HG03469 (cell line): Measurements from ENCODE around the gene SMC1A.
"Not testable (repeated sequence)": the region's sequence is repeated elsewhere in the genome, so short reads cannot be mapped to it uniquely, and the experiment has no call there.

Experiments used
- ATAC-seq: cut with Tn5 transposase; IDR thresholded peaks from one replicate; pipeline ENCODE4 v1.9.1; 2021; ENCODE audit warnings: mild to moderate bottlenecking, moderate library complexity, moderate number of reproducible peaks; ENCODE audit not compliant: unreplicated experiment

SMC1A gene

DNA sequence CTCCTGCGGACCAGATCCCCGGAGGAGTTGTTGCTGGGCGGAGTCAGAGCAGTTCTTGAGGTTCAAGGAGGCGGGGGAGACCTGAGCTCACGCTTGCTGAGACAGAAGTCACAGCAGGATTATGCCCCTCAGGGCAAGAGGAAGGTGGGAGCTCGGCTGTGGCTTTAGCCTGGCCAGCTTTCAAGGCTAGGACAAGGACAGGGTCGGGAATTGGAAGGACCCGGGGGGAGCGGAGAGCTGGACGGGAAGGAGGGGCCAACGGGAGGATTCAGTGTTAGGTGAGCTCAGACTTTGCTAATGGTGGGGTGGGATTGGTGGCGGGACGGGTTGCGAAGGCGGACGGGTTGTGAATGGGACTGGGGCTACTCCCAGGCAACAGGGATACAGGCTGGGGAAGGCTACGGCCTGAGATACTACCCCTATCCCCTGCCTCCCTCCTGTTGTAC, 430 bp upstream of the SMC1A start, which contains the start of gene RIBC1:
Gene RIBC1 (plus strand): TSS at position 13 of the 446 bp plus-strand sequence. CDS start 3,404 bp downstream, outside the sequence.
- ATAC-seq: no peak

DNA sequence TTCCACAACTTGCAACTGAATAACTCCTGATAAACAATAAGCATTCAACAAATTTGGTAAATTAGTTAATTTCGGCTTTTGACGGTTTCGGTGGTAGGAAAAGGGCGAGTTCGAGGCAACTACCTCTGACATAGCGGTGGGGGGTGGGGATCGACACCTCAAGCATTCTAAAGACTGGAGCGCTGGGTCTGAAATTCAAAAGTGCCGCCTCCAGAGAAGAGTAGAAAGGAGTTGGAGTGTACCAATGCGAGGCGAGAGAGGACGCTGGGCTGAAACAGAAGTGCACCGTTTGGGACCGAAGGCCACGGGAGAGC, 725 bp downstream of the SMC1A start:
- ATAC-seq: peak; percentile 7

DNA sequence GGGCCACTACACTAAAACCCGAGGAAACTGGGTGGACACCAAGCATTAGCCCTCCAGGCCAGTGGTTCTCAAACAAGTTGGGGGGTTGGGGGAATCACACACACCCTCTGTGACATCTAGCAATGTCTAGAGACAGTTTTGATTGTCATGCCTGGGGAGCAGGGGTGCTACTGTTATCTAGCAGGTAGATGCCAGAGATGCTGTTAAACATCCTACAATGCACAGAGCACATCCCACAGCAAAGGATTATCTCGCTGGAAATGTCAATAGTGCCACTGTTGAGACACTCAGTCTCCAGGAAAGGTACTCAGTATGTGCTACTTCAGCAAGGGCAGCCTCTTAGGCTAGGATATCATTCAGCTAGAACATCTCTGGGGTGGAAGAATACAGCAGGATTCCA, 1.3 kb downstream of the SMC1A start:
- no peak for ATAC-seq

DNA sequence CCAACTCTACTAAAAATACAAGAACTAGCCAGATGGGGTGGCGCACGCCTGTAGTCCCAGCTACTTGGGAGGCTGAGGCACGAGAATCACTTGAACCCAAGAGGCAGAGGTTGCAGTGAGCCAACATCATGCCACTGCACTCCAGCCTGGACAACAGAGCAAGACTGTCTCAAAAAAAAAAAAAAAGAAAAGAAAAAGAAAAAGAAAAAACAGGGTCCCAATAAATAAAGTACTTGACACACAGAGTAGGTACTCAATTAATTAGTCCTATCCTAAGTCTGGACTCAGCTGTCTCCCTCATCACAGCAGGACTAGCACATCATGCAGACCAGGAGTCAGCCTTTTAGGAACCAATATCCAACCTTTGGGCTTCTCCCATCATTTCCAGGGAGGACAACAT, 2.1 kb downstream of the SMC1A start:
- ATAC-seq: not testable (repeated sequence)

DNA sequence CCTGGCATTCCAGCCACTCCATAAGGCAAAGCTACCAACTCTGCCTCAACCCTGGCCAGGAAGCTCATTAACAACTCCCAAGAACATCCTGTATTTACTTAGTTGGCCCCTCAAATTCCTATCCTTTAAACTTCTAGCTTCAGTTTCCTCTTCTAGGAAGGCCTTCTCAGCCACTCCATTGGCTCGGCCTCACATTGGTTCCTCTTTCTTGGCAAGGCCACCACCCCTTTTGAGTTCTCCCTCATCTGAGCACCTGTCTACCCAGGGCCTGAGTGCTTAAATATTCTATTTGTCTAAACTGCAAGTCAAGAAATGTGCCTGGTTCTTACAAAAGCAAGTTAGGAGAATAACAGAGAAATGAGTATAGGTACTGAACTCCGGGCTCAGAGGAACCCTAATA, 10.0 kb downstream of the SMC1A start:
- no peak for ATAC-seq

DNA sequence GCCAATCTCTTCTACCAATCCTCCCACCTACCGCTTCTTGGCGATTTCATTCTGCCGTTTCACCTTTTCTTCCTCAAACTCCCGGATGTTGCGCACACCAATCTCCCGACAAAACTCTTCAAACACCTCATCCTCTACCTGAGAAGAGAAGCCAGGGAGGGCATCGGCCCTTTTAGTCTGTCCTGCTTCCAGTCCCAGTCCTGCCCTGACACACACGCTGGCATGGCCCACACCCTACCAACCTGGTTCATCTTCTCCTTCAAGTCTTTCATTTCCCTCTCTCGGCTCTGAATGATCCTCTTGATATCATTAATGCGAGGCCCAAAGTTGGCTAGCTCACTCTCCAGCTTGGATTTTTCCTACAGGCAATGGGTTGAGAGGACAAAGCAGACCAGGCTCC, 18.9 kb downstream of the SMC1A start:
- no peak for ATAC-seq

DNA sequence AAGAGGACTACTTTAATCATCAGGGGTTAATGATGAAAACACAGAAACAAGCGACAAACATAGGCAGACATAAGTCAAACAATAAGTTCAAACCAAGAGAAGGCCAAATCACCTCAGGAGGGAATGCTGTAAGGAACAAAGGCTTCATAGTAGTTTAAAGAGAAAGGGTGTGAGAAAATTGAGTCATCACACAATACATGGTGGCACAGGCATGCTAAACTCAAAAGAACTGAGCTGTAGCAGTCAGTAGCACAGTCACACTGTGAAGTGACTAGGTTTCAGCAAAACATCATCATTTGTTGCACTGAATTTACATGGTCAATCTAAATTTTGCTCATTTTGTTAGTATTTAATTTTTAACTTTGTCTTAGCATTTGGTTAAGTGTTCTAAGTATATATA, 24.2 kb downstream of the SMC1A start:
- ATAC-seq: no peak

DNA sequence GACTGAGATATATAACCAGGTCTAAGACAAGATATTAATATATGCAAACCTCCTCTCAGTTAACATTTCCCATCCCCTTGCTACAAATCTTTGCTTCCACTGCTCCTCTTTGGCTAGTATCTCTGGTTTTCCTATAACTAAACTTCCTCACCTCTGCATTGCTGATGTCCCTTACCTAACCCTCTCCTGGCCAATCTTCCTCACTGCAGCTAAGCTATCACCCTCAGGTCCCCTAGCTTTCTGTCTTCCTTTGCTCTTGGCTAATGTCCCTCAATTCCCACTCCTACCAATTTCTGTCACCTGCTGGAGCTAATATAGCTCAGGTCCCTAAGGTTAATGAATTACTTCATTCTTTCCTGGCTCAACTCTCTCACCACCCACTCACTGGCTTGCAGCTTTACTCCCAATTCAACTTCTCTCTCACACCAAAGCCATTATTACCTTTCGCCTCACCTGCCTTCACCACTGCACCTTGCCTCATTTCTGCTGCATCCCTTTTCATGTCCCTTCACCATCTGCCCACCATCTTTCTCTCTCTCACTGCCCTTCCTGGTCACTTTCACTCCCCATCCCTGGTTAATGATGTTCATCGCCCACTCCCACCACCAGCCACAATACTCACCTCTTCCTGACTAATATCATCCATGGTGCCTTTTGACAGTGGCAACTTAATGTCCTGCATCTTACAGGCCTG, 26.7 kb downstream of the SMC1A start:
- no peak for ATAC-seq

DNA sequence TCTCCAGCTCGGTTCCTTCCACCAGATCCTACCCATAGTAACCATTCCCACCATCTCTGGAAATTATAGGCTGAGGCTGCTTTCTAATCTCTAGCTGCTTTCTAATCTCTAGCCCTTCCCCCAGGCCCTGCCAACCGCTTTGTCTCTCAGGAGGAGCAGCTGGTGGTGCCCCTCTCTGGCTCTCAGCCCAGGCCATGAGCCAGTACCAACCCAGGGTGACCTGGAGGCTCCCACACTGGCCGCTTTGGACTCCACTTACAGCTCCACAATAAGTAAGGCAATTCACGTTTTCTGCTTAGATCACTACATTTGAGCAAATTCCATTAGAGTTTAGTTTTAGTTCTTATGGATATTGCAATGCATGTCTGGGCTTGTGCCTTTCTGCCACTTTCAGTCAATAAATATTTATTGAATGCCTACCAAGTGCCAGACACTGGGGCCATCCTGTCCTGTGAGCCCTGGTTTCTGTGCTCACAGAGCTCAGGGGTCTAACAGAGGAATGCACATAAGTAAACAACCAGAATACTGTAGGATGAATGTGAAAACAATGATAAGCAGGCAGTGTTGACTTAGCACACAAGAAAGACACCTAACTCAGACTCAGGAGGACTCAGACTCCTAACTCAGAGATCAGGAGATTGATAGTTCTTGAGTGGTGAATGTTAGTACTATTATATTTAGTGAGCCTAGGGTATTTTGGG, 38.9 kb downstream of the SMC1A start:
- no peak for ATAC-seq

DNA sequence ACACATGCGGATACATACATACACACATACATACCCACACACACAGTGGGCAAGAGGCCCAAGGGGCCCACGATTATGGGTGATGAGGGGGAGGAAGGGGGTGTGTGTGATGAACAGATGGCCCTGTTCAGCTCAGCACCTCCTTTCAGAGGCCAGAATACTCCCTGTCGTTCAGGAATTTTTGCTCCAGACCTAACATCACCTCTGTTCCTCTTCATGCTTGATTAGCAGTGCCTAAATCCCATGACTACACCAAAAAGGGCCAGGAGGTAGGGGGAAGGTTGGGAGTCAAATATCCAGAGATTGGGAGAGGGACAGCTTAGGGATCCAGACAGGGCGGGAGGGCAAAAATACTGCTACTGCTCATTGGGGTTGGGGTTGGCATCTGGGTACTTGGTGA, 42.7 kb downstream of the SMC1A start:
- no peak for ATAC-seq

DNA sequence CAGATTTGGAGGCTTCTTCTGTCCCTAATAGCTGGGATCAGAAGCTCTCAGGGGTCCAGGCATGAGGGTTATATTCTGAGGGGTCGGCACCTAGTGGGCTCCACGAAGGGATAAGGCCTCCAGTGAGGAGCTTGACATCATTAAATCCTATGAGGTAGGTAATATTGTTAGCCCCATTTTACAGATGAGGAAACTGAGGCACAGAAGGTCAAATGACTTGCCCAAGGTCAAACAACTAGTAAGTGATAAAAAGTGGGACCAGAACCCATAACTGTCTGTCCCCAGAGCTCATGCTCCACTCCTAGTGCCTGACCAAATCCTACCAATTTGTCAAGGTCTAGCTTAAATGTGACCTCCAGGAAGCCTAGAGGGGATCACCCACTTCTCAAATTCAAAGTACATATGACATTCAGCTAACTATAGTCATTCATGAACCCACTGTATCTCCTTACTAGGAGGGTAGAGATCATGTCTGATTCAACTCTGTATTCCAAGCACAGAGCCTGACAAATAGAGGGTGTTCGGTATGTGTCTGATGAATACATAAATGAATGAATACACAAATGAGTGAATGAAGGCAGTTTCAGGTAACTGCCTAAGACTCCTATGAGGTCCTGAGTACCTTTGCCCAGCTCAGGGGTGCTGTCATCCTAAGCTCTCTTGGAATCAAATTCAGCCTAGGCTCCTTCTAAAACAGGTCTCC, 43.3 kb downstream of the SMC1A start:
- no peak for ATAC-seq

DNA sequence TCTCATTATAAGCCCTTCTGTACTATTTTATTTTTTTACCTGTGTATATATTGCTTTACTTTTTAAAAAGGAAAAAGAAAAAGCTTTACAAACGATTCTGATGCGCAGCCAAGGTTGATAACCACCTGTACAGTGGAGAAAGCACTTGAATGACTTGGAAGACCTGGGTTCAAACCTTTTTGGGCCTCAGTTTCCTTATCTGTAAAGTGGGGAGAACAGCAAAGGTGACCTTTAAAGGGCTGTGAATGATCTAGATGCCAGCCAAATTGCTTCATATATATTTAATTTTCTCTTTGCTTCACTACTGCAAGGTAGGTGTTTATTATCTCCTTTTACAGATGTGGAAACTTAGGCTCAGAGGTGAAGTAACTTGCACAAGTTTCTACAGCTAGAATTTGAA, 45.0 kb downstream of the SMC1A start:
- ATAC-seq: no peak

DNA sequence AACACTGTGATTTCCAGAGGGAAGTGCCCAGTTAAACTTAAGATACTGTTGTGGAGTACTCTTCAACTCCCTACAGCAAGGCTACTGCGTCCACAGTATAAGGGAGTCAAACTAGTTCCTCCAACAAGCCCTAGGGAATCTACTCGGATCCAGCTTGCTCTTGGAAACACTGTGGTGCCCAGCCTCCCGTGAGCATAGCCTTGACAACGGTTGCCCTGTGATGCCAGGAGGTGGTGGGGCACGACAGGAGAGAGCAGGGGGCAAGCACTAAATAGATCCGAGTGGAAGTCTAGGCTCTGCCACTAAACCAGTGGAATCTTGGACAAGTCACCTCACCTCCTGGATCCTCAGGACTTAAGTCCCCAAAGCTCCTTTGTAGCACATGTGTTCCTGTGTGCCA, 45.6 kb downstream of the SMC1A start:
- no peak for ATAC-seq

DNA sequence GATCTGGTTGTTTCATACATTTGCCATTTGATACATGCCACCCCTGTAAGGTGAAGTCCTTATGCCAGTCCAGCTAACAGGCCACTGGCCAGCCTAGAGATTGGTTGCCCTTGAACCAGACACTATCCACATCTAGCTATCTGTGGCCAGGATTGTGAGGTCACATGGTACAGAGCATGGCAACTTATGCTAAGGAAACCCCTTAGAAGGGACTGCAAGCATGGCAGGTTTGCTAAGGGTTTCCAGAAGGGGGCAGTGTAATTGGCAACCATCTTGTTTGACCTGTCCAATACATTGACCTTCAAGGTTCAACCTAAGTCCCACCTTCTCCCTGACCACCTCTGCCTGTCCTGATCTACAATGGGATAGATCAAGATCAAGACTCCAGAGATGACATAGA, 47.5 kb downstream of the SMC1A start:
- ATAC-seq: no peak

DNA sequence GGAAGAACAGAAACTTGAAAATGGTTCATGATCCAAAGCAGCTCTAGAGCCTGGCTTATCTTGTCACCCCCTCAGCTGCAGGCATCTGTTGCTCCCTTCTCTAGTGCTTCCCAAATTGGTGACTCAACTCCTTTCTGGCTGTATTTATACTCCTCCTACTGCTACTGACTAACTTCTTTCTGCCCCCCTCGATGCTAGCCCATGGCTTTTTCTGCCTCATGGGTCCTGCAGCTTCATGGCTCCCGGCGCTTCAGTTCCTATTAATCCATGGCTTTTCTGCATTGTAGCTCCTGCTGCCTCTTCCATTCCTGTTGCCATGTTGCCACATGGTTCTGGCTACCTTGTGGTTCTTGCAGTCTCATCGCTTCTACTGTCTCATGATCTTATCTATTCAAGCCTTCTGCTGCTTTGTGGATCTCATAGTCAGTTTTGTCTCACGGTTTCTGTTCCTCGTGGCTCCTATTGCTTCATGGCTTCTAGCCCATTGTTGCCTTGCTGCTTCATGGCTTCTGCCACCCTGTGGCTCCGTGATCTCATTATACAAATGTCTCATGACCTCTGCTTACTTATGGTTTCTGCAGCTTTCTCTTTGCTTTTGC, 48.1 kb downstream of the SMC1A start:
- no peak for ATAC-seq

DNA sequence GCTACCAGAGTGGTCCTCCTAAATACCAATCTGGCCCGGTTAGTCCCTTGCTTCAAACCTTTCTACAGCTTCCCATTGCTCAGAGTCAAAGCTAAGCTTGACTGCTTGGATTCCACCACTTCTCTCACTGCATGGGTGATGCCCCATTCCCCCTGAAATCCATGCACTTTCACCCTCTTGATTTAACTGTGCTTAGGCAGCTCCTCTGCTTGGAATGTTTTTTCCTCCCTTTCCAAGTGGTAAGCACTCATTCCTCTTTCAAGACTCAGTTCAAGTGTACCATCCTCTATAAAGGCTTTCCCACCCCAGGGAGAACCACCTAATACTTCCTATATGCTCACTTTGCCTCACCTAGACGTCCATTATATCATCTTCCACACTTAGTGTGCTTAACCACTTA, 49.1 kb downstream of the SMC1A start:
- ATAC-seq: no peak

DNA sequence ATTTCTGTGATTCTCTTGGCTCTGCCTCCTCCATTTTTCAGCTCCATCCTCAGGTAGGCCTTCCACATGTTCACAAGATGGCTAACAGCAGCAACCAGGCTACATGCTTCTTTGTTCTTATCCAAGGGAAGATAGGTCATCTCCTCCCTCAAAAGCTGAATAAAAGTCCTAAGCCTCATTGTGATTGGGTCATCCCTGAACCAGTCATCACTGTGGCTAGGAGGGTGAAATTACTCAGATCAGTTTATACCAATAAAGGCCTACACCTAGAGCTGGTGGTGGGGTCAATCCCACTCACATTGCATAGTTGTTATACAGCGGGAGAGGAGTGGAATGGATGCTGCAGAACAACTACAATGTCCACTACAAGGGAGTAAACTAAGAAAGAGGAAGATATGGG, 56.0 kb downstream of the SMC1A start:
- ATAC-seq: not testable (repeated sequence)

DNA sequence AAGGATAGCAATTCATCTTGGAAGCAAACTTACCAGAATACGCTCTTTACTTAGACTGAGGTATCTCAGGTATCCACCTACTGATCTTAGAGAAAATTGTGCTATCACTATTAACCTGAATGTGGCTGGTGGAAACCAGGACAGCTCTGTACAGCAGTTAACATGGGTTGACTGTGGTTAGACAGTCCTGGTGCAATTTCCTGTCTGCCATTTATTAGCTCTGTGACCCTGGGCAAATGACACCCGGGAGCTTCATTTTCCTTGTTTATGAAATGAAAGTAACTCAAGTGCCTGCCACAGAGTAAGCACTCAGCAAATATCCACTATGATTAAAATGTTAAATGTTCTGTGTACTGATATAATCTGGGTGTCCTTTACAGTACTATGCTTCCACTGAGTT, 60.0 kb downstream of the SMC1A start:
- no peak for ATAC-seq

DNA sequence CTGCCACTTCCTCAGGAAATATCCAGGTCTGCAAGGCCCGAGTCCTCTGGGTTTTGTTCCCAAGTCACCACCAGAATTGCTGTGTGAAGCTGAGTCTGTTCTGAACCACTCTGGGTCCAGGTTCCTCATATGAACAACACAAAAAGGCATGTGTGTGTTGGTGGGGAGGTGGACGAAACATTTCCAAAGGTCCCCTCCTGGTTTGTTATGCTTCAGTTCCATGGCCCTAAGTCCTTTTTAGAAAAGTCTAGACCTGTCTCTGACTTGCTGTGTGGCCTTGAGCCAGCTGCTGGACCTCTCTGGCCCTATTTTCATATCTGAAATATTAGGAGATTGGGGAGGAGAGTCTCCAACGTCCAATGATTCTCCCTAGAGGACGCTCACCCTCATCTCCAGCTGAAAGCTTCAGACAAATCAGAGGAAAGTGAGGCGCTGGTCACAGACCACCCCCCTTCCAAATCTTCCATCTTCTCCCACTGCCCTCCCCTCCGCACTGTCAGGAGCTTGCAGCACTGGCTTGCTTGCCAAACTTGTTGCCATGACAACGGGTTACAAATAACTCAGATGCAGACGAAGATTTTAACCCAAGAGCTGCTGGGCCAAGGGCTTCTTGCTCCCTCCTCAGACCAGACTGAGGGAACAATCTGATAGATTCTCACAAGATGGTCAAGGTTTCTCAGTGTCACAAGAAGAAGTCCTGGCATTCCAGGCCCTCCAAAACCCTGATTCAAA, 64.5 kb downstream of the SMC1A start:
- no peak for ATAC-seq

DNA sequence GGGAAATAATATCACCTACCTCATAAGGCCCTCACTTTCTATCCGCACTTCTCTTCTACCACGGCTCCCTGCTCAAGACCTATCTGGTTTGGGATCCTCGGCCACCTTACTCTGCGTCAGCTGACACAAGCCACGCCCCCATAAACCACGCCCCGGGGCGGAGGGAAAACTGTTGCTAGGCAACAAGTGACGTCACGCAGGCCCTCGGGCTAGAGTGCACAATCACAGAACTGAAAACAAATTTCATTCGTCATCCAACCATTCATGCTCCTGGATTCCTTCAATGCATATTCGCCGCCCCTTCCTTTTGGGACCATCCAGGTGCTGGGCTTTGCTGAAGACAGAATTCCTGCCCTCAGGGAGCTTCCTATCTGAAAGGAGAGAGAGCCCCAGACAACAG, 66.3 kb downstream of the SMC1A start:
- no peak for ATAC-seq

DNA sequence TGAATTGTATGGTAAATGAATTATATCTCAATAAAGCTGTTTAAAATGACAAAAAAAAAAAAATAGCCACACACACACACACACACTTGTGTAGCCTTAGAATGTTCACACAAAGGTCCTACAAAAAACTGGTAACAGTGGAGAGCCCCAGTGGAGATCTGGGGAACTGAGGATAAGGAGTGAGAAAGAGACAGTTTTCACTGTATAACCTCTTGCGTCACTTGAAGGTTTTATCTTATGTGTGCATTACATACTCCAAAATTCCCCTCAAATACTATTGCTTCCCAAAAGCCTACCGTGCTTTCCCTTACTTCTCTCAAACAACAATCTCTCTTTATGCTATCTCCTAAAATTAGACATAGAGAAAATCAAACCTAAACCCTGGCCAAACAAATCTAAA, 67.8 kb downstream of the SMC1A start:
- ATAC-seq: no peak
